VCaP (cell line): Measurements from ENCODE around the gene FAM124B.
"Not testable (repeated sequence)": the region's sequence is repeated elsewhere in the genome, so short reads cannot be mapped to it uniquely, and the experiment has no call there.

Source experiments
- H3K27ac ChIP-seq: fragments of 450-650 bp; 2 replicates; pipeline ENCODE4 v1.5.1; 2017
- CTCF ChIP-seq: fragments of 450-650 bp; conservative IDR thresholded peaks from 2 replicates; pipeline ENCODE4 v1.5.1; 2017; ENCODE audit warnings: mild to moderate bottlenecking, moderate library complexity

Gene FAM124B

GRCh38 chr2:224393157-224393872, 8.6 kb downstream of the FAM124B start:
- no peak for TF ChIP-seq CTCF
- H3K27ac ChIP-seq, result no peak overlapping the region

- TF ChIP-seq CTCF, result no peak
- H3K27ac ChIP-seq, result no peak overlapping the region
These were observed 9.4 kb downstream of the FAM124B start for GRCh38 chr2:224392545-224392944.

GRCh38 chr2:224389317-224389716, 12.6 kb downstream of the FAM124B start:
- no peak overlapping the region for H3K27ac ChIP-seq
- no peak for TF ChIP-seq CTCF

- H3K27ac ChIP-seq, result no peak overlapping the region
- TF ChIP-seq CTCF, result no peak
These were observed 15.0 kb downstream of the FAM124B start for GRCh38 chr2:224386876-224387275.

- no peak for TF ChIP-seq CTCF
- H3K27ac ChIP-seq, result no peak overlapping the region
These were observed 18.8 kb downstream of the FAM124B start for GRCh38 chr2:224382973-224383555.

- not testable (repeated sequence) for H3K27ac ChIP-seq
These were observed 19.6 kb downstream of the FAM124B start for GRCh38 chr2:224382280-224382647.

- no peak for TF ChIP-seq CTCF
- no peak overlapping the region for H3K27ac ChIP-seq
These were observed 20.2 kb downstream of the FAM124B start for GRCh38 chr2:224381521-224382279.

GRCh38 chr2:224379986-224380385, 21.9 kb downstream of the FAM124B start:
- H3K27ac ChIP-seq, result no peak overlapping the region
- TF ChIP-seq CTCF, result no peak
